ENCODE data around the gene SPATA2L. TPM values are rescaled to one million over a fixed set of nuclear protein-coding genes. Genes with fewer than 3 reads are reported as not detected.

The SPATA2L gene
- total and polyA plus RNA-seq, 2 of the 13 experiments (the other 11 are each of a cell fraction or from before 2014, with no cell fraction given) = 9.1 to 20.7 TPM

- no peak for TF ChIP-seq PRDM10 (CRISPR knock-in tag; IDR thresholded peaks at IDR 0.05; ENCODE audit: low read depth)
- no peak for TF ChIP-seq TARDBP (CRISPR knock-in tag; IDR thresholded peaks at IDR 0.05)
- TF ChIP-seq ZNF281 (CRISPR knock-in tag; IDR thresholded peaks at IDR 0.05; ENCODE audit: borderline replicate concordance) = no peak
- no peak for TF ChIP-seq SAFB2 (CRISPR knock-in tag; IDR thresholded peaks at IDR 0.05; ENCODE audit: borderline replicate concordance, low read depth)
- no peak for TF ChIP-seq ZNF646 (CRISPR knock-in tag; IDR thresholded peaks at IDR 0.05)
- no peak; the same call in 1 of the 2 replicates for TF ChIP-seq BHLHE40 (IDR thresholded peaks at IDR 0.05; ENCODE audit: low read length)
- no peak for TF ChIP-seq THAP9 (CRISPR knock-in tag; IDR thresholded peaks at IDR 0.05; ENCODE audit: borderline replicate concordance)
- TF ChIP-seq PHF5A (CRISPR knock-in tag; IDR thresholded peaks at IDR 0.05; ENCODE audit: low read depth, unreplicated experiment) = no peak
These were observed 9.4 kb downstream of the SPATA2L start (continued) for GRCh38 chr16:89691986-89692569.
